ENCODE results near the gene CCL5.

CCL5 gene

DNA sequence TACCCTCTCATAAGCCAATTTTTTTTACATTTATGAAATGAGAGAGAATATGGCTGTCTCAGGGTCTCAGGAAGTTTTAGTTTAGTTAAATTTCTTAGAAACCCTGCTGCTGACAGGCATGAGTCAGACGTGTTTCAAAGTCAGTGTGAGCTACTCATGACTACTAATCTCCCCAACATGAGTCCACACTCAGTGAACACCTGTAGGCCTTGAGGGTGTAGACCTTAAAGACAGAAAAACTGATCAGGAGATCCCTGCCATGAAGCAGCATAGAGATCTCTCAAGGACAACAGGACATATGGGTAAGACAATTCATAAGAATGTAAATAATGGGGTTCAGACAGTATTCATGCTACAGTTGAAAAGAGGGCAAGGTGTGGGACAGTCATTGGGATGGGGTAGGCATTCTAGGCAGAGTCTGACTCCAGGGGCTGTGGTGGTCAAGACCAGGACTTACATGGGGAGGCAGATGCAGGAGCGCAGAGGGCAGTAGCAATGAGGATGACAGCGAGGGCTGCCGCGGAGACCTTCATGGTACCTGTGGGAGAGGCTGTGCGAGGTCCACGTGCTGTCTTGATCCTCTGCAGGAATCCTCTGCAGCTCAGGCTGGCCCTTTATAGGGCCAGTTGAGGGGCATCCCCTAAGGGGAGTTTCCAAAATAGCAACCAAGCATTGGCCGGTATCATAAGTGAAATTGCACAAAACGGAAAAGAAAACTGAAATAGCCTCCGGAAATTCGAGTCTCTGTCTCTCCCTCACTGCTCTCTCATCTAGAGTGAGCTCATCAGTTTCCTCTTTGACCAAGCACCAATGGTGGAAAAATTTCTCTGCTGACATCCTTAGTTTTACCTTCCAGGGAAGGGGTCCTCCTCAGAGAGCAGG is at the start of gene CCL5:
CCL5 (minus strand) TSS at position 588 of the 882 bp plus-strand sequence.
- peak; percentile 84 for DNase-seq

DNA sequence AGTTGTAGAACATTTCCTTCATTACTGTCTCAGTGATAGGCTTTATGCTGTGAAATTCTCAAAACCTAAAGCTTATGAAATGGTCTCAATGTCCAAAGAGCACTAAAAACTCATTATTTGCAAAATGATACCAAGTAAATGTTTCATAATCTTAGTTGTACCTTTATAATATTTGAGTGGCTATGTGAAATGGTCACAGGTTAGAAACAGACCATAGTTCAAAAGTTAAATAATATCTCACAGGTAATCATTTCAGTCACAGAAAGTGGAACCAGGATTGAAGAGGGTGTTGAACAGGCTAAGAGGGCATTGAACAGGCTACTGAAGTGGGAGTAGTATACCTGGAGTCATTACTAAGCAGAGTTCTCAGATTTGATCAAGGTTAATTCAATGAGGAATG is 47.6 kb upstream of the CCL5 start:
- no peak for DNase-seq

DNA sequence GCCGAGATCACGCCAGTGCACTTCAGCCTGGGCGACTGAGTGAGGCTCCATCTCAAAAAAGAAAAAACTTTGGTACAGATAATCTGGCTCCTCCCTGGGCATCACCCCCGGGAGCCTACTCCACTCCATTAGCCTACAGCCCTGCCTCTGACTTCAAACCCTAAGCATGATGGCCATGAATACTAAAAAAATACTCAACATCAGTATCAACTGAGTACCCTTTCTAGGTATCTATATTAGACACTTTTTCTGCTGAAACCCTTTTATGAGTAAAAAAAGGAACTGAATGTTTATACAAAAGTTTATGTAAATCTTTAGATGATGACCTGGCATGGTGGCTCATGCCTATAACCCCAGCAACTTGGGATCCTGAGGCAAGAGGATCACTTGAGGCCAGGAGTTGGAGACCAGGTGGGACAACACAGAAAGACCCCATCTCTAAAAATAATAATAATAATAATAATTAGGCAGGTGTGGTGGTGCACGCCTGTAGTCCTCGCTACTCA is 43.5 kb upstream of the CCL5 start:
- DNase-seq = no peak

DNA sequence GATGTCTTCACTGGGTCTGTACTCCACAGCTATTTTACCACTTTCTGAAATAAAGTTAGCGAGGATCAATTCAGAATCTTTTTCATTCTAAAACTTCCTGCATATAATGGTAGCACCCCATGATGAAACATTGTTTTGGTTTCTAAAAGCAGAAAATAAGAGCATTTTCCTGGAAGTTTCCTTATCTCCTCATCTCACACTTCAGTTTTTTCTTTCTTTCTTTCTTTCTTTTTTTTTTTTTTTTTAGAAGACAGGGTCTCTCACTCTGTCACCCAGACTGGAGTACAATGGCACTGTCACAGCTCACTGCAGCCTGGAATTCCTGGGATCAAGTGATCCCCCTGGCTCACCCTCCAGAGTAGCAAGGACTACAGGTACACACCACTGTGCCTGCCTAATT is 40.1 kb upstream of the CCL5 start:
- no peak for DNase-seq

DNA sequence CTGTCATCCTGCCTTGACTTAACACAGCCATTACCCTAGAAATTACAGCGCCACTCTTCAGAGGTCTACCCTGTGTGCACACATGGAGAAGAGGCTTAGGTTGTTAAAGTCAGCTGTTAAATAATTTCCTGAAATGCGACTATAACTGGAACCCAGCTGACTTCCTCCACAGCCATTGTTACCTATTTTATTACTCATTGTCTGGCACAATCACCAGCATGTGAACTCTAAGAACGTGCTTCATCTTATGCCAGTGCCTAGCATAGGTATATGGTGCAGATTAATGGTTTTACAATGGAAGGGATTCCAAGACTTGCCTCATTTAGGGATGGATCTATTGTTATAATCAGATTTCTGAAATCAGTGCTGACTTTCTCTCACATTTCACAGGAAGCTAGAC is 38.5 kb upstream of the CCL5 start:
- no peak for DNase-seq

DNA sequence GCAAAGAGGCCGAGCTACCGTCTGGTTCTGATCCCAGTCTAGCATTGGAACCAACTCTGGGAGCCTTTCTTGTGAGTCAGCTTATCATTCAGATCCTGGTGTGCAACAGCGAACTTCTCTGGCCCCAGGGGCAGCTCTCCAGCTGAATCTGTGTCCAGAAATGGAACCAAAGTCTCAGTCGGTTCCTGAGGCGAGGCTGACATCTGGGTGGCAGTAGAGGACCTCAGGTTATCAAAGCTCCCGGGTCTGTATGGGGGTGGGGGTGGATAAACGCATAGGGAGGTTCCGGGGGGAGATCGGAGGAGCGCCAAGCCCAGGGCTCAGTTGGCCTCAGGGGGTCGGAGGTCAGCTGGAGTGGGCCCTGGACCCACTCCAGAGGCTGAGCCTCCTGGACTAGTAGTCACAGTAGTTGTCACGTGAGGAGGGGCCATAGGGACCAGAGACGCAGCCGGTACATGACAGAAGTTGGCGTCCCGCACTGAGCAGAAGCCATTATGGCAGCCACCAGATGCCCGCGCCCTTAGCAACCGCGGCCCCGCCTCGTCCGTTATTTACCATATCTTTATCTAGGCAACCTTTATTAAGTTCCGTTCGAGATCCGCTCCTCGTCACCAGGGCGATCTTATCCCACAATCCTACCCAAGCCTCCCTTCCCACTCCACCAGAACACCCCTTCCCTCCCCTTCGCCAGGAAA is 37.5 kb upstream of the CCL5 start:
- no peak for DNase-seq

DNA sequence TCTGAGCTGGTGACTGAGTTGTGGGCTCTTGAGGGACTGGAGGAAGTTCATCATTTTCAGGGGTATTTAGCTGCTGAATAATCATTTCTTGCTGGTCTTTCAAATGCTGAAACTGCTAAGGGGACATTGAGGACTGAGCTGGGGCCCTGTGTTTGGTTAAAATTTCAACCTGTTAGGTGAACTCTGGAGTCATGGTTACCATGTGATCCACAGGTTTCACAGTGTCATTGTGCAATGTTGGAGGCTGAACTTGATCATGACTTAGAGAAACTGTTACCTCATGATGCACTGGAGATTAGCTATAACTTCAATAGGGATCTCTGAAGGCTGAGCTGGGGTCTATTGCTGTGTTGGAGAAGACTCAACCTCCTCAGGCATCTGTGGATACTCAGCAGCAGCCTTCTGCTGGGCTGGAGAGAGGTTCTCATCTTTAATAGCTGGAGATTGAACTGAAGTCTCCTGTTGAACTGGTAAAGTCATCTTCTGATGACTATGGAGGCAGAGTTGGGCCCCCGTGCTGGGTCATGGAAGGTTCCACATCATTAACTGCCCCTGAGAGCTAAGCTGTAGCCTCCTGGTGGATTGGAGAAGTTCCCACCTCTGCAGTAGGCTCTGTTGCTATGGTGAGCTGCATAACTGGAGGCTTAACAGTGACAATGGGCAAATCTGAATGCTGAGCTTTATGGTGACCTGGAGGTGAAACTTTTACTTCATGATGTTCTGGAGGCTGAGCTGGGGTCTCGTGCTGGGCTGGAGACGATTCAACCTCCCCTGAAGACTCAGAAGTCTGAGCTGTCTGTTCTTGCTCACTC is 35.2 kb upstream of the CCL5 start:
- no peak for DNase-seq

DNA sequence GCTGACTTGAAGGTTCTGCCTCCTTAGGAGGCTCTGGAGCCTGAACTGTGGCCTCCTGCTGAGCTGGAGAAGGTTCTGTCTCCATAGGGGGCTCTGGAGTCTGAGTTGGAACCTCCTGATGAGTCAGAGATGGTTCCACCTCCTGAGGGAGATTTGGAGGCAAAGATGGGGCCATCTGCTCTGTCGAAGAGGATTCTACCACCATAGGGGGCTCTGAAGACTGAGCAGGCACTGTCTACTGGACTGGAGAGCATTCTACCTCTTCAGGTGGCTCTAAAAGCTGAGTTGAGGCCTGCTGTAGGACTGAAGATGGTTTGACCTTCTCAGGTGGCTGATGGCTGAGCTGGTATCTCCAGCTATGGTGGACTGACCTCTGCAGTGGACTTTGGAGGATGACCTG is 34.2 kb upstream of the CCL5 start:
- no peak for DNase-seq

DNA sequence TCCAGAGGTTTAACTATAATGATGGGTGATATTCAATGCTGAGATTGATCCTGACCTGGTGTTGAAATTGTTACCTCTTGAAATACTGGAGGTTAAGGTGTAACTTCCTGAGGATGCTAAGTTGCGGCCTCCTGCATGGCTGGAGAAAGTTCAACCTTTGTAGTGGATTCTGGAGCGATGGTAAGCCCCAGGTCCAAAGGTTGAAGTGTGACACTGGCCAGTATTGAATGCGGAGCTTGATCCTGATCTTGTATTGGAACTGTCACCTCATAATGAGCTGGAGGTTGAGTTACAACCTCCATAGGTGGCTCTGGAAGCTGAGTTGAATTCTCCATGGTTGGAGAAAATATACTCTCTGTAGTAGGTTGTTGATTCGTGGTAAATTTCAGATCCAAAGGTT is 33.4 kb upstream of the CCL5 start:
- no peak for DNase-seq

DNA sequence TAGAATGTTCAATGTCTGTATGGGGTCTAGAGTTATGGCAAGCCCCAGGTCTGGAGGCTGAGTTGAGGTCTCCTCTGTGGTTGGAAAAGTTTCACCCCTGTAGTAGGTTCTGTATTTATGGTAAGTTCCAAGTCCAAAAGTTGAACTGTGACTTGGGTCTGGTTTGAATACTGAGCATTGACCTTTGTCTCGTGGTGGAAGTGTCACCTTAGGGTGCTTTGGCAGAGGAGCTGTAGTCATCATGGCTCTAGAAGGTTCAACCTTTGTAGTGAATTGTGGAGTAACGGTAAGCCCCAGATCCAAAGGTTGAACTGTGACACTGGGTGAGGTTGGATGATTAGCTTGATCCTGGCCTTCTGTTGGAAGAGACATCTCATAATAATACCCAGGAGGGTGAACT is 32.8 kb upstream of the CCL5 start:
- DNase-seq = no peak

DNA sequence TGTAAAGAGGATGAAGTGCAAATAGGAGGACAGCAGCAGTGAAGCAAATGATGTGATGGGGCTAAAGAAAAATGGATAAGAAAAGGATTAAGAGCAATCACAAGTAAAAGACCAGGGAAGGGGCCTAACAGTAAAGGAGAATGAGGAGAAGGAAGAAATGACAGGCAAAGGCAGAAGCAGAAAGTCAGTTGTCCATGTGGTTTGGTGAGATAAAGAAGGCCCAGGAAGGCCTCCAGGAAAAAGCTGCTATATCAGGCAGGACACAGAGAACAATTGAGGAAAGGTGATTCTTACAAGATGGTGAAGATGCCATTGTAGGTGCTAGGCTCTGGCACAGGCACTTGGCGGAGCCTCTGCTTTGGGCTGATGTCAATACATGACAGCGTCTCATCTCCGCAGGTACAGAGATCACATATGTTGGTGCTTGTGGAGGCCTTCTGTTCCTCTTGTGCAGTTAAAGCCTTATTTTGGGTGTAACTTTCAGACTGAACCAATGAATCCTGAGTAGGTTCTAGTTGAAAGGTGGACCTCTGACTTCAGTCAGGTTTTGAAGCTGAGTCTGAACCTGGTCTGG is 32.3 kb upstream of the CCL5 start:
- DNase-seq = no peak

DNA sequence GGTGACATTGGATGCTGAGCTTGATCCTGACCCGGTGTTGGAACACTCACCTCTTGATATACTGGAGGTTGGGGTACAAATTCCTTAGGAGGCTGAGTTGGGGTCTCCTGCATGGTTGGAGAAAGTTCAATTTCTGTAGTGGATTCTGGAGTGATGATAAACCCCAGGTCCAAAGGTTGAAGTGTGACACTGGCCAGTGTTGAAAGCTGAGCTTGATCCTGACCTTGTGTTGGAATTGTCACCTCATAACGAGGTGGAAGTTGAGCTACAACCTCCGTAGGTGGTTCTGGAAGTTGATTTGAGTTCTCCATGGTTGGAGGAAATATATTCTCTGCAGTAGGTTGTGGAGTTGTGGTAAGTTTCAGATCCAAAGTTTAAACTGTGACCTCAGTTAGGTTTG is 29.2 kb upstream of the CCL5 start:
- no peak for DNase-seq

DNA sequence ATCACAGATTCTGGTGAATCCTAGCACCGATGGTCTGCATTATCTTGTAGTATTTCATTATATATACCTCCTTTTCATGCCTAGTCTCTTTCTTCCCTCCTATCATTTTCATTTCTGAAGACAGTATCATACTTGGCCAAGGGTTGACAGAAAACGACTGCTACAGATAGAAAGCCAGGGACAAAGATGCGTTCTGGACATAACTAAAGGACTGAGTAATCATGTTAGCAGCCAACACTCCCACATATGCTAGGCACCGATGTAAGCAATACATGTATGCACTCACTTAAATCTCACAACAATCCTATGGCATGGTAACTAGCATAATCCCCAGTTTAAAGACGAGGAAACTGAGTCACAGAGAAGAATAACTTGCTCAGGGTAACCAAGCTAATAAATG is 27.5 kb upstream of the CCL5 start:
- DNase-seq = no peak

DNA sequence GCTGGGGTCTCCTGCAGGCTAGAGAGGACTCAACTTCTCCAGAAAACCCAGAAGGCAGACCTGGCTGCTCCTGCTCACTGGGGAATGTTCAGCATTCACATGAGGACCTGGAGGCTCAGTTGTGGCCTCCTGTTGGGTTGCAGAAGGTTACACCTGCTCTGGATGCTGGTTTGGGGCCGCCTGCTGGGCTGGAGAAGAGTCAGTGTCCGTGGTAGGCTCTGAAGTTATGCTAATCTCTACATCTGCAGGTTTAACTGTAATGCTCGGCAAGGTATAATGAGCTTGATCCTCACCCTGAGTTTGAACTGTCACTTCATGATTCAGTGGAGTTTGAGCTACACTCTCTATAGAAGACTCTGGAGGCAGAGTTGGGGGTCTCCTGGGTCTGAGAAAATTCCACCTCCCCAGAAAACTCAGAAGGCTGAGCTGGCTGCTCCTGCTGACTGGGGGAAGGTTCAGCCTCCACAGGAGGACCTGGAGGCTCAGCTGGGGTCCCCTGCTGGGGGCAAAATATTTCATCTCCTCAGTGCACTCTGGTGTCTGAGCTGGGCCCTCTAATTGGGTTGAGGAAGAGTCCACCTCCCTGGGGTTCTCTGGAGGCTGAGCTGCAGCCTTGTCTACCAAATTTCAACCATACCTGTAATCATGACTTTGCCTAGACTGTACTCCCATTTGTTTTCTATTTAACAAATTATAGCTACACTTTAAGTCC is 26.9 kb upstream of the CCL5 start:
- no peak for DNase-seq

DNA sequence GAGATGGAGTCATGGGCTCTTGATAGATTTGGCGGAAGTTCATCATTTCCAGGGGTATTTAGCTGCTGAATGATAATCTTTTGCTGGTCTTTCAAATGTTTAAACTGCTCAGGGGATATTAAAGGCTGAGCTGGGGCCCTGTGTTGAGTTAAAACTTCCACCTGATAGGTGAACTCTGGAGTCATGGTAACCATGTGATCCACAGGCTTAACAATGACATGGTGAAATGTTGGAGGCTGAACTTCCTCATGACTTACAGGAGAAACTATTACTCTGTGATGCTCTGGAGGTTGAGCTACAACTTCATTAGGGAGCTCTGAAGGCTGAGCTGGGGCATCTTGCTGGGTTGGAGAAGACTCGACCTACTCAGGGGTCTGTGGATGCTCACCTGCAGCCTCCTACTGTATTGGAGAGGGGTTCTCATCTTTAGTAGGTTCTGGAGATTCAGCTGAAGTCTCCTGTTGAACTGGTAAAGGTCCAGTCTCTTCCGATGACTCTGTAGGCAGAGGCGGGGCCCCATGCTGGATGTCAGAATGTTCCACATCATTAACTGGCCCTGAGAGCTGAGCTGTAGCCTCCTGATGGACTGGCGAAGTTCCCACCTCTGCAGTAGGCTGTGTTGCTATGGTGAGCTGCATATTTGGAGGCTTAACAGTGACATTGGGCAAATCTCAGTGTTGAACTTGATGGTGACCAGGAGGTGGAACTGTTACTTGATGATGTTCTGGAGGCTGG is 26.2 kb upstream of the CCL5 start:
- DNase-seq = no peak

DNA sequence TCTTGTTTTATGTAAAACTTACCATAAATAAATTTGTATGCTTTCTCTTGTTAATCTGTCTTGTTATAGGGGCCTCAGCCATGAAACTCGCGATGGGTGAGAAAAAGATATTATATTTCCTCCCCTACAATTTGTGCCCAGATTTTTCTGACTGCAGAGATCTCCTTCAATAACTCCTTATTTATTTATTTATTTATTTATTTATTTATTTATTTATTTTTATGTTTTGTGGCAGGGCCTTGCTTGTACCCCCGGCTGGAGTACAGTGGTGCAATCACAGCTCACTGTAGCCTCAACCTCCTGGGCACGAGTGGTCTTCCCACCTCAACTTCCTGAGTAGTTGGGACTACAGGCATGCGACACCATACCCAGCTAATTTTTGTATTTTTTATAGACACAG is 23.3 kb upstream of the CCL5 start:
- DNase-seq = no peak

DNA sequence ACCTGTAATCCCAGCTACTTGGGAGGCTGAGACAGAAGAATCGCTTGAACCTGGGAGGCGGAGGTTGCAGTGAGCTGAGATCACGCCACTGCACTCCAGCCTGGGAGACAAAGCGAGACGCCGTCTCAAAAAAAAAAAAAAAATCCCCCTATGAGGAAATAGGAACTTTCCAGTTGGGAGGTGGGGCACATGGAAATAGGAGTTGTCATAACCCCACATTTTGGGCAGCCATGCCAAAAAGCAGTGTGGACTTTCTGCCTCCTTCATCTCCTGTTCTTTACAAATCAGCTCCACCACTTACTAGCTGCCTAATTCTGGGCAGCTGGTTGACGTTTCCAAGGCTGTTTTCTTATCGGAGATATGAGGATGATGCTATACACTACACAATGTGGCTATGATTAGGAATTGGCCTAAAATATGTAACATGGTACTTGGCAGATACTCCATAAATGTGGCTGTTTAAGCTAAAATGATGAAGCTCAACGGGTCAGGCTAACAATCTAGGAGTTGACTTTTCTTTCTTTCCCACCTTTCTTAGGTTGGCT is 21.5 kb upstream of the CCL5 start:
- no peak for DNase-seq

DNA sequence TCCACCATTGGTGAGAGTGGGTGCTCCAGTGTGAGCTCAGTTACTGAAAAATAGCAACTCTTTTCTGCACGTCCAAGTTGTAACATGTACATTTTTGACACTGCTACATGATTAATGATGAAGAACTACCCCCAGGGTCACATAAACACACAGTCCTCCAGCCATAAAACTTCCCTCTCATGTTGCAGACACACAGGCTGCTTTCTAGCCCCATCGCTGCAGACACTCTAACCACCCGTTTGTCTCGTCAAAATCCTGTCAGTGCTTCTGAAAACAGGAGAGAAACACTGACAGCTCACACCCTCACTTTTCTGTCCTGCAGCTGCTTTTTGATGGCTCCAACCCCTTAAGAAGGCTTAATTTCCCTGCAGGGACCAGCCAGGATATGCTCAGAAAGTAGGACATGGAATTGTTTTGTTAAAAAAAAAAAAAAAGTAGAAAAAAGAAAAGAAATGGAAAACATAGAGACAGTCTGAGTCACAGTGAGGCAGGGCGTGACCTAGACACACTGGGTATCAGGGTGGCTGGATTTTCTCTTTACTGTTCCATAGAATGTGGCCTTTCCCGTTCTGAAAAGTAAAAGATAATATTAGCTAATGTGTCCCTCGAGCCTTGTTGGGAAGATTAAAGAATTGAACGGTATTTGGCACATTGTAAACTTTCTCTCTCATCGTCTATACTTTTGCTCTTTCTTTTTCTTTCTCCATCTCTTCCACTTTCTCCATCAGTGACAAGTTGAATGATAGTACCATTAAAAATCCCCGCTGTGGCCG is 20.7 kb upstream of the CCL5 start:
- DNase-seq = no peak

DNA sequence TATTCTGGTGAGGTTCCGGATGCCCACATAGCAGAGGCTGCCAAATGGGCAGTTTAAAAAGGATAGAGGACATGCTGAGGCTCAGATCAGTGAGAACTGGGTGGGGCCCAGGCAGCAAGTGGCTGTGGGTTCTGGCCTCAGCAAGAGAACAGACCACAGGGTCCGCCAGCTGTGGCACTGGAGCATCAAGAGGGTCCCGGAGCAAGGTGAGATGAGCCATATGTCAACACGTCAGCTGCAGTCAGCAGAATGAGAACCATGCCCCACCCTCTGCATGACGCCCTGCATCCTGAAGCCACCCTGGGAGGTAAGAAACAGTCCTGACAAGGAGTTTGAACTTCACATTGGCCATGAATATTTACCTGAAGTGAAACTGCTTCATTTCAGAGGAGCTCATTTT is 20.1 kb upstream of the CCL5 start:
- no peak for DNase-seq

DNA sequence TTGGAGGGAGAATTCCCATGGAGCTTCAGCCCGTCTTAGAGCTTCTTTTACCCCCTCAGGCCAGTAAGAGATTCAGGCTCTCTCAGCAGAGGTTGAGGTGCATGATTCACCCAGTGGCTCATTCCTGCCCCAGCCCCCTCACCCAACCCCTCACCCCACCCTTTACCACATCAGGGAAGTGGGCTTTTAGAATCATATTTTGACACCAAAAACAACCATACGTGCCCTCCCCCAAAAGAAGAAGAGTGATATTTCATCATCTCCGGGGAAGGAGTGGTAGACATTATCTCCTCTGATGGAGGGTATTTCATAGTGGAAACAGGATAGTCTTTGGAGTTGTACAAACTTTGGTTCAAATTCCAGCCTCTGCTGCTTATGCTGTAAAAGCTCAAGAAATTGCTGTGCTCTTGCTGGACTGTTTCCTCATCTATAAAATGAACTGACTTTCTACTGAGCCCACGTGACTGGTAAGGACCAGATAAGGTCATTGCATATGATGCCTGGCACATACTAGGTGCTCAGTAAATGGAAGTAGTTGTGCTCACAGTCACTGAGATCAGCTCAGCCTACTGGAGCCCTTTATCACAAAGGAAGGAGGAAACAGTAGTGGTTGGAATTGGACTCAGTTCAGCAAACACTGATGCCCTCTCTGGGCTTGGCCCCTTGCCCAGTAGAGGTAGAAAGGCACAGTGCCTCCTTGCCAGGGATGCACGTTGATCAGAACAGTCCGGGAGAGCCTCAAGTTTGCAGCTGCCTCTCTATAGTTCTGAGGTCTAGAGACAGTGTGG is 18.3 kb upstream of the CCL5 start:
- peak; percentile 25 for DNase-seq

Measured in CD4-positive, alpha-beta T cell treated with Interleukin-15 for 1 hour (primary cell).